GM12801 (cell line): ENCODE data around the gene RERE.

Experiments used
- CTCF ChIP-seq: IDR thresholded peaks from one replicate; pipeline ENCODE4 v1.5.1; 2011; ENCODE audit warnings: control low read depth; ENCODE audit not compliant: insufficient read length; ENCODE audit errors: extremely low read depth

RERE gene

GRCh38 chr1:8718850-8719361 is 98.5 kb downstream of the RERE start:
- no peak for TF ChIP-seq CTCF

- TF ChIP-seq CTCF, result no peak
Measured at GRCh38 chr1:8717148-8717547, 100.3 kb downstream of the RERE start.

DNA sequence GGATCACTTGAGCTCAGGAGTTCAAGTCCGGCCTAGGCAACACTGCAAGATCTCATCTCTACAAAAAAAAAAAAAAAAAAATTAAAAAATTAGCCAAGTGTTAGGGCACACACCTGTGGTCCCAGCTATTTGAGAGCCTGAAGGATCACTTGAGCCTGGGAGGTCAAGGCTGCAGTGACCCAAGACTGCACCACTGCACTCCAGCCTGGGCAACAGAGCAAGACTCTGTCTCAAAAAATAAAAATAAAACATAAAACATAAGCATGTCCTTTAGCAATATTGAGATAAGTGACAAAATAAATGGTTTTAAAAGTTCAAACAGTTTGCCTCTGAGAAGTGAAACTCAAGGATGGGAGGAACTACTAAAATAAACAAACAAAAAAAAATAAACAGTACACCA is 101.2 kb downstream of the RERE start:
- TF ChIP-seq CTCF, result no peak

GRCh38 chr1:8714173-8714572 is 103.3 kb downstream of the RERE start:
- TF ChIP-seq CTCF, result no peak

DNA sequence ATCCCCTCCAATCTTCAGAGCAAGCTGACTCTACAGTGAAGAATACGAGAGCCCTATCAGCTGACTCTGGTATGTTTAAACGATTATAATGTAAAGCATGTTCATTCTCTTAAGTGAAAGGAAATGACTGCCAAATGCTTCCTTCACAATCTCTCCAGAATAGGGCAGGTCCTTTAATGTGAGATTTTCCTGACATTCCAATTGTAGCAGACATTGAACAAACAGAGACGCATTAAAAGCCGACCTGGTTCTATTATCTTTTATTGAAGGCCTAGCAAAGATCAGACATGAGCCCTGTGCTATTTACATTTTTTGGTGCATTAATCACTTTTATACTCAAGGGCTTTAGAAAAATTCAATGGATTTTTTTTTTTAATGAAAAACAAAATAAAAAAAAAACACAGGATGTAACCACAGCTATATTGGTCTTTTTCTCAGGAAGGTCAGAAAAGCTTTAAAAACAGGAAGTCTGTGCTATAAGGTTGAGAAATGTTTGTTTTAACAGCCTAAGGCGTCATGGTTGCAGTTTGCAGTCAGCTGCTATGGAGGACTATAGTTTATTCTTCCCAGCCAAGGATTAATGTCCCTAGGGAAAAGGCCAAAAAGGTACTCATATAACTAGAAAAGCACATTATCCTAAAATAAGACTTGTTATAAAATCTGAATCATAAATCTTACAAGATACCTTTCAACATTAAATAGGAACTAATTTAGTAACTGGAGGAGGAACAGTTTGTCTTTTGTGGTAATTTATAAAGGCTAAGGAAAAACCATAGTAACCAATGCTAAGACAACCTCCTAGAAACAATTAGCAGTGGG is 104.8 kb downstream of the RERE start:
- TF ChIP-seq CTCF, result no peak

- TF ChIP-seq CTCF, result no peak
Measured at GRCh38 chr1:8711873-8712412, 105.5 kb downstream of the RERE start.

GRCh38 chr1:8711151-8711550 is 106.3 kb downstream of the RERE start:
- TF ChIP-seq CTCF, result no peak
